GM23338 (cell line): ENCODE measurements around the gene IFIT5. TPM values are rescaled to one million over a fixed set of nuclear protein-coding genes. Genes with fewer than 3 reads are reported as not detected.

Source experiments
- ATAC-seq: fragments of 200-7000 bp; cut with Tn5 transposase; 3 replicates; pipeline ENCODE4 v1.9.1; 2020
- DNase-seq: peaks from one replicate; pipeline ENCODE4 v3.0.0-alpha.2; 2015; ENCODE audit warnings: low spot score
- H2AFZ ChIP-seq: fragments of 200-600 bp; sonication (generic); 2 replicates; pipeline ENCODE4 v1.8.0; 2016; ENCODE audit warnings: antibody characterized with exemption, mild to moderate bottlenecking, moderate library complexity
- H3F3A ChIP-seq: fragments of 200-600 bp; sonication (generic); replicated peaks from 2 replicates; pipeline ENCODE4 v1.8.0; 2017; ENCODE audit warnings: antibody characterized with exemption, mixed run types, low read depth
- H3K27ac ChIP-seq: fragments of 200-600 bp; sonication (generic); 2 replicates; pipeline ENCODE4 v1.6.1; 2016; ENCODE audit warnings: low read depth
- H3K27me3 ChIP-seq: fragments of 200-600 bp; sonication (generic); 2 replicates; pipeline ENCODE4 v1.8.0; 2016; ENCODE audit warnings: mild to moderate bottlenecking, mixed run types, moderate library complexity; ENCODE audit not compliant: insufficient read depth
- H3K36me3 ChIP-seq: fragments of 200-600 bp; sonication (generic); 2 replicates; pipeline ENCODE4 v1.8.0; 2016; ENCODE audit warnings: mild to moderate bottlenecking; ENCODE audit not compliant: insufficient read depth
- H3K4me1 ChIP-seq: fragments of 200-600 bp; sonication (generic); 2 replicates; pipeline ENCODE4 v1.8.0; 2016; ENCODE audit warnings: mild to moderate bottlenecking, moderate library complexity; ENCODE audit not compliant: insufficient read depth
- H3K4me2 ChIP-seq: fragments of 200-600 bp; sonication (generic); 2 replicates; pipeline ENCODE4 v1.7.1; 2017; ENCODE audit warnings: mixed run types
- H3K4me3 ChIP-seq: fragments of 200-600 bp; sonication (generic); 2 replicates; pipeline ENCODE4 v1.6.1; 2016; ENCODE audit warnings: mixed run types
- H3K79me2 ChIP-seq: fragments of 200-600 bp; sonication (generic); replicated peaks from 2 replicates; pipeline ENCODE4 v1.8.0; 2017; ENCODE audit warnings: mild to moderate bottlenecking; ENCODE audit not compliant: insufficient read depth
- H3K9me2 ChIP-seq: fragments of 200-600 bp; sonication (generic); 2 replicates; pipeline ENCODE4 v1.8.0; 2017; ENCODE audit not compliant: insufficient read depth
- H4K20me1 ChIP-seq: fragments of 200-600 bp; sonication (generic); replicated peaks from 2 replicates; pipeline ENCODE4 v1.8.0; 2017; ENCODE audit warnings: mild to moderate bottlenecking; ENCODE audit not compliant: insufficient read depth
- H3K27ac Mint-ChIP-seq: 2 replicates; pipeline ENCODE4 v1.8.0; 2020; ENCODE audit warnings: inconsistent platforms, mild to moderate bottlenecking, moderate library complexity, mixed read lengths
- H3K27me3 Mint-ChIP-seq: 3 replicates; pipeline ENCODE4 v1.8.0; 2022; ENCODE audit warnings: low read depth, mild to moderate bottlenecking, moderate library complexity, mixed read lengths, inconsistent platforms; ENCODE audit not compliant: insufficient read depth, poor library complexity
- H3K36me3 Mint-ChIP-seq: 3 replicates; pipeline ENCODE4 v1.8.0; 2021; ENCODE audit warnings: low read depth, mild to moderate bottlenecking, inconsistent platforms, moderate library complexity, mixed read lengths
- H3K4me1 Mint-ChIP-seq: 3 replicates; pipeline ENCODE4 v1.8.0; 2020; ENCODE audit warnings: mild to moderate bottlenecking, inconsistent platforms, mixed read lengths
- H3K4me3 Mint-ChIP-seq: 3 replicates; pipeline ENCODE4 v1.8.0; 2021; ENCODE audit warnings: moderate library complexity, mild to moderate bottlenecking, inconsistent platforms, mixed read lengths
- H3K9me3 Mint-ChIP-seq: 3 replicates; pipeline ENCODE4 v1.8.0; 2020; ENCODE audit warnings: moderate library complexity, mild to moderate bottlenecking, inconsistent platforms, mixed read lengths
- CREB1 ChIP-seq: fragments of 250-450 bp; sonication (Bioruptor Pico); IDR thresholded peaks from 2 replicates; pipeline ENCODE4 v1.5.0; 2020; ENCODE audit warnings: low read depth, mild to moderate bottlenecking, moderate library complexity
- ETS1 ChIP-seq: IDR thresholded peaks from 2 replicates; pipeline ENCODE4 v1.6.1; 2016; ENCODE audit warnings: antibody characterized with exemption
- EZH2 ChIP-seq: fragments of 200-600 bp; sonication (generic); IDR thresholded peaks from one replicate; pipeline ENCODE4 v1.8.0; 2017; ENCODE audit warnings: antibody characterized with exemption, mild to moderate bottlenecking, low read depth; ENCODE audit not compliant: unreplicated experiment
- EZH2phosphoT487 ChIP-seq: fragments of 200-600 bp; sonication (generic); IDR thresholded peaks from one replicate; pipeline ENCODE4 v1.8.1; 2018; ENCODE audit warnings: antibody characterized with exemption; ENCODE audit not compliant: unreplicated experiment
- JUNB ChIP-seq: IDR thresholded peaks from one replicate; pipeline ENCODE4 v1.6.1; 2016; ENCODE audit warnings: antibody characterized with exemption; ENCODE audit not compliant: unreplicated experiment
- POLR2AphosphoS5 ChIP-seq: IDR thresholded peaks from 2 replicates; pipeline ENCODE4 v1.6.1; 2016; ENCODE audit warnings: antibody characterized with exemption, low read depth
- ZNF114 ChIP-seq: fragments of 250-450 bp; sonication (Bioruptor Pico); IDR thresholded peaks from 2 replicates; pipeline ENCODE4 v1.5.0; 2020; ENCODE audit warnings: mild to moderate bottlenecking, moderate library complexity
- ZNF331 ChIP-seq: fragments of 250-450 bp; sonication (Bioruptor Pico); IDR thresholded peaks from 2 replicates; pipeline ENCODE4 v1.5.0; 2020; ENCODE audit warnings: low read depth, mild to moderate bottlenecking, moderate library complexity
- polyA plus RNA-seq: library from polyadenylated mRNA; unstranded; fragments of >200 nt; fragmentation: Nextera tagmentation; extraction: Ambion mirVana; gene quantifications from 2 replicates; pipeline ENCODE4 v1.2.1, GENCODE V29; 2016
- total RNA-seq: library from RNA; depleted of rRNA; stranded (reverse); fragments of >200 nt; shearing (Covaris generic); gene quantifications from 2 replicates; pipeline ENCODE4 v1.2.3, GENCODE V29; 2014
- TF ChIP-seq, protein P1 (sequence below), 2 experiments: fragments of 200-600 bp in 1 of 2; sonication (generic) in 1 of 2; conservative IDR thresholded peaks; 2 replicates each; pipeline versions ENCODE4 v1.5.1 to v1.6.1; 2016 to 2017; ENCODE audit warnings: antibody characterized with exemption in 2 of 2, low read depth in 2 of 2, mild to moderate bottlenecking in 2 of 2, moderate library complexity in 1 of 2
- TF ChIP-seq, protein P2 (sequence below): IDR thresholded peaks from one replicate; pipeline ENCODE4 v1.6.1; 2018; ENCODE audit warnings: antibody characterized with exemption; ENCODE audit not compliant: unreplicated experiment

IFIT5 gene
- total and polyA plus RNA-seq, 2 experiments from 2014 or later = 2.7 to 3.2 TPM

- no peak overlapping the region for H3K27ac Mint-ChIP-seq
These were observed 29.7 kb upstream of the IFIT5 start for GRCh38 chr10:89384474-89385340.

GRCh38 chr10:89388806-89389205 is 25.6 kb upstream of the IFIT5 start:
- Histone ChIP-seq H4K20me1 (no peaks in the 10 kb centered on the region), H3K27me3 (no peaks in the 10 kb centered on the region), H3K4me2 (no peak overlapping the region), H3K36me3 (no peaks in the 10 kb centered on the region), H3K4me1 (peaks cover 11% of the 10 kb centered on the region), H3K4me3 (no peak overlapping the region), H2AFZ (no peak overlapping the region), H3K27ac (no peak overlapping the region), H3K9me2 (no peaks in the 10 kb centered on the region), H3K79me2 (no peaks in the 10 kb centered on the region), H3F3A (no peaks in the 10 kb centered on the region)
- Mint-ChIP-seq H3K4me3 (no peak overlapping the region), H3K9me3 (no peaks in the 10 kb centered on the region), H3K27ac (no peak overlapping the region), H3K36me3 (no peaks in the 10 kb centered on the region), H3K4me1 (peaks cover 11% of the 10 kb centered on the region; the same call in 2 of the 3 replicates), H3K27me3 (no peaks in the 10 kb centered on the region)
- DNase-seq = no peak
- TF ChIP-seq EZH2 (no peak), ETS1 (no peak), JUNB (no peak), EZH2phosphoT487 (no peak), ZNF331 (CRISPR knock-in tag) (no peak), CREB1 (CRISPR knock-in tag) (no peak), POLR2AphosphoS5 (no peak), ZNF114 (no peak)
- TF ChIP-seq, protein P1, sequence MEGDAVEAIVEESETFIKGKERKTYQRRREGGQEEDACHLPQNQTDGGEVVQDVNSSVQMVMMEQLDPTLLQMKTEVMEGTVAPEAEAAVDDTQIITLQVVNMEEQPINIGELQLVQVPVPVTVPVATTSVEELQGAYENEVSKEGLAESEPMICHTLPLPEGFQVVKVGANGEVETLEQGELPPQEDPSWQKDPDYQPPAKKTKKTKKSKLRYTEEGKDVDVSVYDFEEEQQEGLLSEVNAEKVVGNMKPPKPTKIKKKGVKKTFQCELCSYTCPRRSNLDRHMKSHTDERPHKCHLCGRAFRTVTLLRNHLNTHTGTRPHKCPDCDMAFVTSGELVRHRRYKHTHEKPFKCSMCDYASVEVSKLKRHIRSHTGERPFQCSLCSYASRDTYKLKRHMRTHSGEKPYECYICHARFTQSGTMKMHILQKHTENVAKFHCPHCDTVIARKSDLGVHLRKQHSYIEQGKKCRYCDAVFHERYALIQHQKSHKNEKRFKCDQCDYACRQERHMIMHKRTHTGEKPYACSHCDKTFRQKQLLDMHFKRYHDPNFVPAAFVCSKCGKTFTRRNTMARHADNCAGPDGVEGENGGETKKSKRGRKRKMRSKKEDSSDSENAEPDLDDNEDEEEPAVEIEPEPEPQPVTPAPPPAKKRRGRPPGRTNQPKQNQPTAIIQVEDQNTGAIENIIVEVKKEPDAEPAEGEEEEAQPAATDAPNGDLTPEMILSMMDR (conservative IDR thresholded peaks at IDR 0.05; ENCODE audit: low read depth in 2 of 2) = no peak
- TF ChIP-seq, protein P2, sequence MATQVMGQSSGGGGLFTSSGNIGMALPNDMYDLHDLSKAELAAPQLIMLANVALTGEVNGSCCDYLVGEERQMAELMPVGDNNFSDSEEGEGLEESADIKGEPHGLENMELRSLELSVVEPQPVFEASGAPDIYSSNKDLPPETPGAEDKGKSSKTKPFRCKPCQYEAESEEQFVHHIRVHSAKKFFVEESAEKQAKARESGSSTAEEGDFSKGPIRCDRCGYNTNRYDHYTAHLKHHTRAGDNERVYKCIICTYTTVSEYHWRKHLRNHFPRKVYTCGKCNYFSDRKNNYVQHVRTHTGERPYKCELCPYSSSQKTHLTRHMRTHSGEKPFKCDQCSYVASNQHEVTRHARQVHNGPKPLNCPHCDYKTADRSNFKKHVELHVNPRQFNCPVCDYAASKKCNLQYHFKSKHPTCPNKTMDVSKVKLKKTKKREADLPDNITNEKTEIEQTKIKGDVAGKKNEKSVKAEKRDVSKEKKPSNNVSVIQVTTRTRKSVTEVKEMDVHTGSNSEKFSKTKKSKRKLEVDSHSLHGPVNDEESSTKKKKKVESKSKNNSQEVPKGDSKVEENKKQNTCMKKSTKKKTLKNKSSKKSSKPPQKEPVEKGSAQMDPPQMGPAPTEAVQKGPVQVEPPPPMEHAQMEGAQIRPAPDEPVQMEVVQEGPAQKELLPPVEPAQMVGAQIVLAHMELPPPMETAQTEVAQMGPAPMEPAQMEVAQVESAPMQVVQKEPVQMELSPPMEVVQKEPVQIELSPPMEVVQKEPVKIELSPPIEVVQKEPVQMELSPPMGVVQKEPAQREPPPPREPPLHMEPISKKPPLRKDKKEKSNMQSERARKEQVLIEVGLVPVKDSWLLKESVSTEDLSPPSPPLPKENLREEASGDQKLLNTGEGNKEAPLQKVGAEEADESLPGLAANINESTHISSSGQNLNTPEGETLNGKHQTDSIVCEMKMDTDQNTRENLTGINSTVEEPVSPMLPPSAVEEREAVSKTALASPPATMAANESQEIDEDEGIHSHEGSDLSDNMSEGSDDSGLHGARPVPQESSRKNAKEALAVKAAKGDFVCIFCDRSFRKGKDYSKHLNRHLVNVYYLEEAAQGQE = no peak
- ATAC-seq = no peak

More at GRCh38 chr10:89384474-89385340, 29.7 kb upstream of the IFIT5 start:
- Histone ChIP-seq H3K27ac (no peak overlapping the region), H3K9me2 (no peaks in the 10 kb centered on the region), H3K4me3 (no peak overlapping the region), H3K4me2 (no peak overlapping the region), H3K36me3 (no peaks in the 10 kb centered on the region), H4K20me1 (no peaks in the 10 kb centered on the region), H2AFZ (no peak overlapping the region; the same call in 1 of the 2 replicates), H3F3A (no peaks in the 10 kb centered on the region), H3K79me2 (no peaks in the 10 kb centered on the region), H3K4me1 (peaks cover 3% of the 10 kb centered on the region; the same call in 1 of the 2 replicates), H3K27me3 (no peaks in the 10 kb centered on the region)
- DNase-seq = no peak
- Mint-ChIP-seq H3K36me3 (no peaks in the 10 kb centered on the region), H3K4me1 (peaks cover 4% of the 10 kb centered on the region; the same call in 2 of the 3 replicates), H3K4me3 (no peak overlapping the region), H3K27me3 (no peaks in the 10 kb centered on the region), H3K9me3 (no peaks in the 10 kb centered on the region)
- TF ChIP-seq POLR2AphosphoS5 = no peak
- ATAC-seq = no peak
